ENCODE measurements around the gene PPP1R8. TPM values are rescaled to one million over a fixed set of nuclear protein-coding genes. Genes with fewer than 3 reads are reported as not detected.

The PPP1R8 gene
- total and polyA plus RNA-seq, 2 experiments from 2014 or later, result 13.4 to 50.5 TPM

DNA sequence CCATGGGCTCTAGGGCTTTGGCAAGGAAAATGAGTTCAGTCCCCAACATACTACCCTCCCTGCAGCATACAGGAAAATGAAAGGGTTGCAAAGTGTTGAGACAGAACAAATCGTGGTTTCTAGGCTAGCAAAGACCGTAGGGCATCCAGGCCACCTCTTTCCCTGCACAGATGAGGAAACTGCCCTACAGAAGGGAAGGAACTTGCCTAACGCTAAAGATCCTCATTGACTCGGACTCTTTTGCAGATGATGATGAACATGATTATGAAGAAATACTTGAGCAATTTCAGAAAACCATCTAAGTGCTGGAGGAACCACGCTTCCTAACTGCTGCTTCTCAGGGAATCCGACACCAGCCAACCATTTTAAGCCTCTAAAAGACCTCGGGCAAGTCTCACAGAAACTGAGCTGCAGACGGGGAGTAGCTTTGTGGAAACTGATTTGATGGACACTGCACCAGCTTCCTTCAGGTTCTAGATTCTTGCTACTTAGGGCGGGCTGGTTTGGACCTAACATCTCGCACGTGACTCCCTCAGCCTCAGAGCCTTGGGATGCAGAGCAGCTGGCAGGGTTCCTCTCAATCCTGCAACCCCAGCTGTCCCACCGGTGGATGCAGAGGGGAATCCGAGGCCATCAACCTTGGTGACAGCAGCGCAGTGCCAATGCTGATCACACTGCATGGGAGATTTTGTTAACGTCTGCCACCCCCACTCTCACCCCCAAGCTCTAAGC, 55.2 kb downstream of the PPP1R8 start (continued):
- TF ChIP-seq, protein P1, sequence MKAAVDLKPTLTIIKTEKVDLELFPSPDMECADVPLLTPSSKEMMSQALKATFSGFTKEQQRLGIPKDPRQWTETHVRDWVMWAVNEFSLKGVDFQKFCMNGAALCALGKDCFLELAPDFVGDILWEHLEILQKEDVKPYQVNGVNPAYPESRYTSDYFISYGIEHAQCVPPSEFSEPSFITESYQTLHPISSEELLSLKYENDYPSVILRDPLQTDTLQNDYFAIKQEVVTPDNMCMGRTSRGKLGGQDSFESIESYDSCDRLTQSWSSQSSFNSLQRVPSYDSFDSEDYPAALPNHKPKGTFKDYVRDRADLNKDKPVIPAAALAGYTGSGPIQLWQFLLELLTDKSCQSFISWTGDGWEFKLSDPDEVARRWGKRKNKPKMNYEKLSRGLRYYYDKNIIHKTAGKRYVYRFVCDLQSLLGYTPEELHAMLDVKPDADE (IDR thresholded peaks at IDR 0.05), result no peak
- no peak for TF ChIP-seq ZNF331 (CRISPR knock-in tag; IDR thresholded peaks at IDR 0.05; ENCODE audit: low read depth)
- no peak for TF ChIP-seq EZH2phosphoT487 (IDR thresholded peaks at IDR 0.05; ENCODE audit: unreplicated experiment)
- TF ChIP-seq, protein P2, sequence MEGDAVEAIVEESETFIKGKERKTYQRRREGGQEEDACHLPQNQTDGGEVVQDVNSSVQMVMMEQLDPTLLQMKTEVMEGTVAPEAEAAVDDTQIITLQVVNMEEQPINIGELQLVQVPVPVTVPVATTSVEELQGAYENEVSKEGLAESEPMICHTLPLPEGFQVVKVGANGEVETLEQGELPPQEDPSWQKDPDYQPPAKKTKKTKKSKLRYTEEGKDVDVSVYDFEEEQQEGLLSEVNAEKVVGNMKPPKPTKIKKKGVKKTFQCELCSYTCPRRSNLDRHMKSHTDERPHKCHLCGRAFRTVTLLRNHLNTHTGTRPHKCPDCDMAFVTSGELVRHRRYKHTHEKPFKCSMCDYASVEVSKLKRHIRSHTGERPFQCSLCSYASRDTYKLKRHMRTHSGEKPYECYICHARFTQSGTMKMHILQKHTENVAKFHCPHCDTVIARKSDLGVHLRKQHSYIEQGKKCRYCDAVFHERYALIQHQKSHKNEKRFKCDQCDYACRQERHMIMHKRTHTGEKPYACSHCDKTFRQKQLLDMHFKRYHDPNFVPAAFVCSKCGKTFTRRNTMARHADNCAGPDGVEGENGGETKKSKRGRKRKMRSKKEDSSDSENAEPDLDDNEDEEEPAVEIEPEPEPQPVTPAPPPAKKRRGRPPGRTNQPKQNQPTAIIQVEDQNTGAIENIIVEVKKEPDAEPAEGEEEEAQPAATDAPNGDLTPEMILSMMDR (conservative IDR thresholded peaks at IDR 0.05; ENCODE audit: low read depth in 2 of 2), result no peak

DNA sequence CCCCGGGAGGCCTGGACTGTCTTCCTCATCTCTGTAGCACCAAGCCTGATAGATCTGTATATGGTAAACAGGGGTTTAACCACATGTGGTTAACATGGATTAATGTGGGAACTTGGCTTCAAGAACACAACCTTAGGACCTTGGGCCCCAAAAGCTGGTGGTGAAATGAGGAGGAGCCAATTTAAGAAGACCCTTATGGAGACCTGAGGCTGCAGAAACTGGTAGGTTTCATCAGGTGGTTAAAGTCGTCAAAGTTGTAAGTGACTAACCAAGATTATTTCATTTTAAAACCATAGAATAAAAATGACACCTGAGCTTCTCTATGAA, 55.7 kb downstream of the PPP1R8 start:
- Histone ChIP-seq H4K20me1 (replicated peaks; ENCODE audit: insufficient read depth) (no peaks in the 10 kb centered on the region), H3K4me3 (no peak overlapping the region), H3K9me2 (ENCODE audit: insufficient read depth) (no peaks in the 10 kb centered on the region), H3K36me3 (ENCODE audit: insufficient read depth) (peaks cover 14% of the 10 kb centered on the region), H3K79me2 (replicated peaks; ENCODE audit: insufficient read depth) (no peaks in the 10 kb centered on the region), H3K27ac (ENCODE audit: low read depth) (no peak overlapping the region), H3F3A (replicated peaks; ENCODE audit: low read depth) (peaks cover 4% of the 10 kb centered on the region; the same call in 1 of the 2 replicates), H3K27me3 (ENCODE audit: insufficient read depth) (no peaks in the 10 kb centered on the region), H3K4me1 (ENCODE audit: insufficient read depth) (no peaks in the 10 kb centered on the region), H3K4me2 (no peak overlapping the region), H2AFZ (no peak overlapping the region)
- Mint-ChIP-seq H3K9me3 (no peaks in the 10 kb centered on the region), H3K27ac (no peak overlapping the region), H3K36me3 (ENCODE audit: low read depth) (peaks cover 37% of the 10 kb centered on the region), H3K4me1 (no peaks in the 10 kb centered on the region), H3K4me3 (no peak overlapping the region), H3K27me3 (ENCODE audit: insufficient read depth, low read depth, poor library complexity) (peaks cover 11% of the 10 kb centered on the region)
- no peak for TF ChIP-seq POLR2AphosphoS5 (IDR thresholded peaks at IDR 0.05; ENCODE audit: low read depth)
- TF ChIP-seq NANOG (IDR thresholded peaks at IDR 0.05; ENCODE audit: borderline replicate concordance), result no peak
- no peak for TF ChIP-seq JUNB (IDR thresholded peaks at IDR 0.05; ENCODE audit: unreplicated experiment)
- TF ChIP-seq ZNF331 (CRISPR knock-in tag; IDR thresholded peaks at IDR 0.05; ENCODE audit: low read depth), result no peak
- TF ChIP-seq STAT1 (IDR thresholded peaks at IDR 0.05; ENCODE audit: unreplicated experiment), result no peak
- TF ChIP-seq, protein P3, sequence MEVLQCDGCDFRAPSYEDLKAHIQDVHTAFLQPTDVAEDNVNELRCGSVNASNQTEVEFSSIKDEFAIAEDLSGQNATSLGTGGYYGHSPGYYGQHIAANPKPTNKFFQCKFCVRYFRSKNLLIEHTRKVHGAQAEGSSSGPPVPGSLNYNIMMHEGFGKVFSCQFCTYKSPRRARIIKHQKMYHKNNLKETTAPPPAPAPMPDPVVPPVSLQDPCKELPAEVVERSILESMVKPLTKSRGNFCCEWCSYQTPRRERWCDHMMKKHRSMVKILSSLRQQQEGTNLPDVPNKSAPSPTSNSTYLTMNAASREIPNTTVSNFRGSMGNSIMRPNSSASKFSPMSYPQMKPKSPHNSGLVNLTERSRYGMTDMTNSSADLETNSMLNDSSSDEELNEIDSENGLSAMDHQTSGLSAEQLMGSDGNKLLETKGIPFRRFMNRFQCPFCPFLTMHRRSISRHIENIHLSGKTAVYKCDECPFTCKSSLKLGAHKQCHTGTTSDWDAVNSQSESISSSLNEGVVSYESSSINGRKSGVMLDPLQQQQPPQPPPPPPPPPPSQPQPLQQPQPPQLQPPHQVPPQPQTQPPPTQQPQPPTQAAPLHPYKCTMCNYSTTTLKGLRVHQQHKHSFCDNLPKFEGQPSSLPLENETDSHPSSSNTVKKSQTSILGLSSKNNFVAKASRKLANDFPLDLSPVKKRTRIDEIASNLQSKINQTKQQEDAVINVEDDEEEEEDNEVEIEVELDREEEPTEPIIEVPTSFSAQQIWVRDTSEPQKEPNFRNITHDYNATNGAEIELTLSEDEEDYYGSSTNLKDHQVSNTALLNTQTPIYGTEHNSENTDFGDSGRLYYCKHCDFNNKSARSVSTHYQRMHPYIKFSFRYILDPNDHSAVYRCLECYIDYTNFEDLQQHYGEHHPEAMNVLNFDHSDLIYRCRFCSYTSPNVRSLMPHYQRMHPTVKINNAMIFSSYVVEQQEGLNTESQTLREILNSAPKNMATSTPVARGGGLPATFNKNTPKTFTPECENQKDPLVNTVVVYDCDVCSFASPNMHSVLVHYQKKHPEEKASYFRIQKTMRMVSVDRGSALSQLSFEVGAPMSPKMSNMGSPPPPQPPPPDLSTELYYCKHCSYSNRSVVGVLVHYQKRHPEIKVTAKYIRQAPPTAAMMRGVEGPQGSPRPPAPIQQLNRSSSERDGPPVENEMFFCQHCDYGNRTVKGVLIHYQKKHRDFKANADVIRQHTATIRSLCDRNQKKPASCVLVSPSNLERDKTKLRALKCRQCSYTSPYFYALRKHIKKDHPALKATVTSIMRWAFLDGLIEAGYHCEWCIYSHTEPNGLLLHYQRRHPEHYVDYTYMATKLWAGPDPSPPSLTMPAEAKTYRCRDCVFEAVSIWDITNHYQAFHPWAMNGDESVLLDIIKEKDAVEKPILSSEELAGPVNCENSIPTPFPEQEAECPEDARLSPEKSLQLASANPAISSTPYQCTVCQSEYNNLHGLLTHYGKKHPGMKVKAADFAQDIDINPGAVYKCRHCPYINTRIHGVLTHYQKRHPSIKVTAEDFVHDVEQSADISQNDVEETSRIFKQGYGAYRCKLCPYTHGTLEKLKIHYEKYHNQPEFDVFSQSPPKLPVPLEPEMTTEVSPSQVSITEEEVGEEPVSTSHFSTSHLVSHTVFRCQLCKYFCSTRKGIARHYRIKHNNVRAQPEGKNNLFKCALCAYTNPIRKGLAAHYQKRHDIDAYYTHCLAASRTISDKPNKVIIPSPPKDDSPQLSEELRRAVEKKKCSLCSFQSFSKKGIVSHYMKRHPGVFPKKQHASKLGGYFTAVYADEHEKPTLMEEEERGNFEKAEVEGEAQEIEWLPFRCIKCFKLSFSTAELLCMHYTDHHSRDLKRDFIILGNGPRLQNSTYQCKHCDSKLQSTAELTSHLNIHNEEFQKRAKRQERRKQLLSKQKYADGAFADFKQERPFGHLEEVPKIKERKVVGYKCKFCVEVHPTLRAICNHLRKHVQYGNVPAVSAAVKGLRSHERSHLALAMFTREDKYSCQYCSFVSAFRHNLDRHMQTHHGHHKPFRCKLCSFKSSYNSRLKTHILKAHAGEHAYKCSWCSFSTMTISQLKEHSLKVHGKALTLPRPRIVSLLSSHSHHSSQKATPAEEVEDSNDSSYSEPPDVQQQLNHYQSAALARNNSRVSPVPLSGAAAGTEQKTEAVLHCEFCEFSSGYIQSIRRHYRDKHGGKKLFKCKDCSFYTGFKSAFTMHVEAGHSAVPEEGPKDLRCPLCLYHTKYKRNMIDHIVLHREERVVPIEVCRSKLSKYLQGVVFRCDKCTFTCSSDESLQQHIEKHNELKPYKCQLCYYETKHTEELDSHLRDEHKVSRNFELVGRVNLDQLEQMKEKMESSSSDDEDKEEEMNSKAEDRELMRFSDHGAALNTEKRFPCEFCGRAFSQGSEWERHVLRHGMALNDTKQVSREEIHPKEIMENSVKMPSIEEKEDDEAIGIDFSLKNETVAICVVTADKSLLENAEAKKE (CRISPR knock-in tag; IDR thresholded peaks at IDR 0.05), result no peak
- ATAC-seq, result no peak
- no peak for DNase-seq (ENCODE audit: low spot score)
